ENCODE data around the gene LANCL1.

Gene LANCL1

DNA sequence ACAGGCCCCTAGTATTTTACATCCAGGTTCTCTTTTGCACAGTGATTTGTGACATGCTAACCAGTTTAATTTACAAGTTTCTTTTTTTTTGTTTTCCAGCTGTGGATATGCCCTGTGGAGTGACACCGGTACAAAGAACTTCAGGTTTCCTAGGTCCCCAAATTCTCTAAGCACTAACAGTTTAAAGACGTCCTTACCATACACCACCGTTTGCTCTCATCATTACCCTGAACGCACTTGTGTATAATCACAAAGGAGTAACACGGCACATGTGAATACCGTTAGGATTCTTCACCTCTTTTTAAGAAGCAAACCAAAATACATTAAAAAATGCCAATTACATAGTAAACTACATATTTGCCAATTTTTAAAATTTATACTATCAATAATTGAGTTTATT lies 853 bp downstream of the LANCL1 start:
- Histone ChIP-seq H4K8ac (ENCODE audit: low read depth, low read length) (no peak overlapping the region), H3K4me3 (ENCODE audit: low read depth, low read length) (no peak overlapping the region), H3K79me2 (ENCODE audit: control insufficient read depth, insufficient read depth, low read length, poor library complexity) (no peaks in the 10 kb centered on the region), H3K14ac (ENCODE audit: low read length) (no peak overlapping the region), H3K4me1 (ENCODE audit: control insufficient read depth in 1 of 2, insufficient read depth in 2 of 2, low read length in 2 of 2) (no peaks in the 10 kb centered on the region), H3K27me3 (ENCODE audit: insufficient read depth, low read length) (no peaks in the 10 kb centered on the region), H3K36me3 (ENCODE audit: control insufficient read depth in 1 of 2, insufficient read depth in 2 of 2, low read length in 2 of 2) (peaks cover 3 to 4% of the 10 kb centered on the region in 2 experiments), H4K91ac (ENCODE audit: low read depth, low read length) (no peak overlapping the region), H3K79me1 (ENCODE audit: low read length) (peaks cover 3% of the 10 kb centered on the region), H3K18ac (ENCODE audit: low read length) (no peak overlapping the region), H2AK5ac (ENCODE audit: low read length) (no peak overlapping the region), H3K27ac (ENCODE audit: low read depth, low read length) (no peak overlapping the region), H3K23ac (ENCODE audit: low read length) (no peak overlapping the region), H3K9ac (ENCODE audit: low read length) (no peak overlapping the region), H3K9me3 (ENCODE audit: insufficient read depth, low read depth, low read length) (no peaks in the 10 kb centered on the region), H2BK5ac (ENCODE audit: low read depth, low read length, poor library complexity) (no peak overlapping the region), H3K4ac (ENCODE audit: low read depth, low read length) (no peak overlapping the region), H2BK120ac (ENCODE audit: insufficient read depth, low read length, poor library complexity) (no peak overlapping the region), H3K4me2 (ENCODE audit: low read length) (peak overlapping the region; percentile 46), H4K12ac (ENCODE audit: low read depth, low read length) (no peak overlapping the region), H2BK12ac (ENCODE audit: low read length) (no peak overlapping the region), H2AFZ (ENCODE audit: insufficient read depth, low read length, poor library complexity) (no peak overlapping the region)
- DNase-seq, result no peak
- WGBS (ENCODE audit: extremely low coverage, insufficient coverage, insufficient read length), result no CpG with 5 or more reads among the region's 6 CpGs

DNA sequence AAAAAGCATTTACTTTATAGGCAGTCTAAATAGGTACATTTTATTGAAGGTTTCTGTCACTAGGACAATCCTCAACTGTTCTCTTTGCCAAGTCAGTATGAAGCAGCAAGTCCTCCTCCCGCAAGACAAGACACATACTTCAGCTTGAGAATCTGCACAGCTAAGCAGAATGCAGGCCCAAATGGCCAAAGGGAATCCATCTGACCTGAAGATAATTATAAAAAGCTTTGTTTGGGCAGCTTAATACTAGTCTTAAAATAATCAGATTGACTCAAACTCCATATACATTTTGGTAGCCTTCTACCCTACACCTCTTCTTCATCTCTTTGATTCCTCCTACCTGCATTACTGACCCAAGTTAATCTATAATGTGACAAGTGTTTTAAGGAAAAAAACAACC lies 1.8 kb downstream of the LANCL1 start:
- DNase-seq, result no peak
- Histone ChIP-seq H2AFZ (ENCODE audit: insufficient read depth, low read length, poor library complexity) (no peak overlapping the region), H3K14ac (ENCODE audit: low read length) (no peak overlapping the region), H4K12ac (ENCODE audit: low read depth, low read length) (no peak overlapping the region), H3K79me1 (ENCODE audit: low read length) (peaks cover 3% of the 10 kb centered on the region), H3K4me3 (ENCODE audit: low read depth, low read length) (no peak overlapping the region), H4K91ac (ENCODE audit: low read depth, low read length) (no peak overlapping the region), H3K27me3 (ENCODE audit: insufficient read depth, low read length) (no peaks in the 10 kb centered on the region), H3K79me2 (ENCODE audit: control insufficient read depth, insufficient read depth, low read length, poor library complexity) (no peaks in the 10 kb centered on the region), H3K9me3 (ENCODE audit: insufficient read depth, low read depth, low read length) (no peaks in the 10 kb centered on the region), H4K8ac (ENCODE audit: low read depth, low read length) (no peak overlapping the region), H3K27ac (ENCODE audit: low read depth, low read length) (no peak overlapping the region), H3K23ac (ENCODE audit: low read length) (no peak overlapping the region), H3K18ac (ENCODE audit: low read length) (no peak overlapping the region), H2BK5ac (ENCODE audit: low read depth, low read length, poor library complexity) (no peak overlapping the region), H2BK120ac (ENCODE audit: insufficient read depth, low read length, poor library complexity) (no peak overlapping the region), H2AK5ac (ENCODE audit: low read length) (no peak overlapping the region), H3K9ac (ENCODE audit: low read length) (no peak overlapping the region), H3K4ac (ENCODE audit: low read depth, low read length) (no peak overlapping the region), H3K4me2 (ENCODE audit: low read length) (no peak overlapping the region), H3K36me3 (ENCODE audit: control insufficient read depth in 1 of 2, insufficient read depth in 2 of 2, low read length in 2 of 2) (peaks cover 3 to 4% of the 10 kb centered on the region in 2 experiments), H3K4me1 (ENCODE audit: control insufficient read depth in 1 of 2, insufficient read depth in 2 of 2, low read length in 2 of 2) (no peaks in the 10 kb centered on the region), H2BK12ac (ENCODE audit: low read length) (no peak overlapping the region)
- WGBS (ENCODE audit: extremely low coverage, insufficient coverage, insufficient read length), result no CpG with 5 or more reads among the region's 1 CpG

GRCh38 chr2:210461401-210461800 lies 15.2 kb downstream of the LANCL1 start:
- no peaks in the 10 kb centered on the region for H3K79me1 ChIP-seq (ENCODE audit: low read length)
- WGBS (ENCODE audit: extremely low coverage, insufficient coverage, insufficient read length), result no CpG with 5 or more reads among the region's 2 CpGs
- H3K27me3 ChIP-seq (ENCODE audit: insufficient read depth, low read length), result no peaks in the 10 kb centered on the region

GRCh38 chr2:210460322-210461227 lies 16.0 kb downstream of the LANCL1 start:
- Histone ChIP-seq H4K91ac (ENCODE audit: low read depth, low read length) (no peak overlapping the region), H3K4ac (ENCODE audit: low read depth, low read length) (no peak overlapping the region), H3K4me3 (ENCODE audit: low read depth, low read length) (no peak overlapping the region), H3K4me2 (ENCODE audit: low read length) (no peak overlapping the region), H3K79me2 (ENCODE audit: control insufficient read depth, insufficient read depth, low read length, poor library complexity) (no peaks in the 10 kb centered on the region), H4K8ac (ENCODE audit: low read depth, low read length) (no peak overlapping the region), H3K23ac (ENCODE audit: low read length) (no peak overlapping the region), H2BK120ac (ENCODE audit: insufficient read depth, low read length, poor library complexity) (no peak overlapping the region), H3K79me1 (ENCODE audit: low read length) (no peaks in the 10 kb centered on the region), H2AK5ac (ENCODE audit: low read length) (no peak overlapping the region), H2BK5ac (ENCODE audit: low read depth, low read length, poor library complexity) (no peak overlapping the region), H3K36me3 (ENCODE audit: control insufficient read depth in 1 of 2, insufficient read depth in 2 of 2, low read length in 2 of 2) (peaks cover 1 to 3% of the 10 kb centered on the region in 2 experiments), H3K4me1 (ENCODE audit: control insufficient read depth in 1 of 2, insufficient read depth in 2 of 2, low read length in 2 of 2) (no peaks in the 10 kb centered on the region), H2BK12ac (ENCODE audit: low read length) (no peak overlapping the region), H3K9me3 (ENCODE audit: insufficient read depth, low read depth, low read length) (no peaks in the 10 kb centered on the region), H3K18ac (ENCODE audit: low read length) (no peak overlapping the region), H3K14ac (ENCODE audit: low read length) (no peak overlapping the region), H2AFZ (ENCODE audit: insufficient read depth, low read length, poor library complexity) (no peak overlapping the region), H4K12ac (ENCODE audit: low read depth, low read length) (no peak overlapping the region), H3K27me3 (ENCODE audit: insufficient read depth, low read length) (no peaks in the 10 kb centered on the region), H3K9ac (ENCODE audit: low read length) (no peak overlapping the region), H3K27ac (ENCODE audit: low read depth, low read length) (no peak overlapping the region)
- WGBS (ENCODE audit: extremely low coverage, insufficient coverage, insufficient read length), result no CpG with 5 or more reads among the region's 3 CpGs
- no peak for DNase-seq

More at GRCh38 chr2:210461401-210461800, 15.2 kb downstream of the LANCL1 start:
- no peaks in the 10 kb centered on the region for H3K9me3 ChIP-seq (ENCODE audit: insufficient read depth, low read depth, low read length)
- H3K79me2 ChIP-seq (ENCODE audit: control insufficient read depth, insufficient read depth, low read length, poor library complexity), result no peaks in the 10 kb centered on the region
- H4K91ac ChIP-seq (ENCODE audit: low read depth, low read length), result no peak overlapping the region
- no peaks in the 10 kb centered on the region for H3K4me1 ChIP-seq (ENCODE audit: control insufficient read depth in 1 of 2, insufficient read depth in 2 of 2, low read length in 2 of 2)
- H3K4ac ChIP-seq (ENCODE audit: low read depth, low read length), result no peak overlapping the region
- H2BK5ac ChIP-seq (ENCODE audit: low read depth, low read length, poor library complexity), result no peak overlapping the region
- DNase-seq, result no peak
- no peak overlapping the region for H3K27ac ChIP-seq (ENCODE audit: low read depth, low read length)
- H3K18ac ChIP-seq (ENCODE audit: low read length), result no peak overlapping the region
- no peak overlapping the region for H2AFZ ChIP-seq (ENCODE audit: insufficient read depth, low read length, poor library complexity)
- H2AK5ac ChIP-seq (ENCODE audit: low read length), result no peak overlapping the region
- H3K36me3 ChIP-seq (ENCODE audit: control insufficient read depth in 1 of 2, insufficient read depth in 2 of 2, low read length in 2 of 2), result peaks cover 1 to 5% of the 10 kb centered on the region in 2 experiments
- H4K8ac ChIP-seq (ENCODE audit: low read depth, low read length), result no peak overlapping the region
- H3K4me3 ChIP-seq (ENCODE audit: low read depth, low read length), result no peak overlapping the region
- no peak overlapping the region for H4K12ac ChIP-seq (ENCODE audit: low read depth, low read length)
- no peak overlapping the region for H2BK120ac ChIP-seq (ENCODE audit: insufficient read depth, low read length, poor library complexity)
- no peak overlapping the region for H3K9ac ChIP-seq (ENCODE audit: low read length)
- H2BK12ac ChIP-seq (ENCODE audit: low read length), result no peak overlapping the region
- H3K14ac ChIP-seq (ENCODE audit: low read length), result no peak overlapping the region
- H3K23ac ChIP-seq (ENCODE audit: low read length), result no peak overlapping the region
- no peak overlapping the region for H3K4me2 ChIP-seq (ENCODE audit: low read length)

All from trophoblast cell (in vitro differentiated cells and primary cell).